ENCODE data around the gene ANO2.

DNA sequence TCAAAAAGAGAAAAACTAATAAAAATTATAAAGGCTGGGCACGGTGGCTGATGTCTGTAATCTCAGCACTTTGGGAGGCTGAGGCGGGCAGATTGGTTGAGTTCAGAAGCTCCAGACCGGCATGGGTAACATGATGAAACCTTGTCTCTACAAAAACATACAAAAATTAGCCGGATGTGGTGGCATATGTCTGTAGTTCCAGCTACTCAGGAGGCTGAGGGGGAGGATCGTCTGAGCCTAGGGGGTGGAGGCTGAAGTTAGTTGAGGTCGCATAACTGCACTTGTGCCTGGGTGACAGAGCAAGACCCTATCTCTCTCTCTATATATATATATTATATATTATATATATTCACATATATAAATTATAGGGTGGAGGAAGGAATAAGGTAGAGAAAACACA is 32.5 kb upstream of the ANO2 start:
- TF ChIP-seq, protein P1, sequence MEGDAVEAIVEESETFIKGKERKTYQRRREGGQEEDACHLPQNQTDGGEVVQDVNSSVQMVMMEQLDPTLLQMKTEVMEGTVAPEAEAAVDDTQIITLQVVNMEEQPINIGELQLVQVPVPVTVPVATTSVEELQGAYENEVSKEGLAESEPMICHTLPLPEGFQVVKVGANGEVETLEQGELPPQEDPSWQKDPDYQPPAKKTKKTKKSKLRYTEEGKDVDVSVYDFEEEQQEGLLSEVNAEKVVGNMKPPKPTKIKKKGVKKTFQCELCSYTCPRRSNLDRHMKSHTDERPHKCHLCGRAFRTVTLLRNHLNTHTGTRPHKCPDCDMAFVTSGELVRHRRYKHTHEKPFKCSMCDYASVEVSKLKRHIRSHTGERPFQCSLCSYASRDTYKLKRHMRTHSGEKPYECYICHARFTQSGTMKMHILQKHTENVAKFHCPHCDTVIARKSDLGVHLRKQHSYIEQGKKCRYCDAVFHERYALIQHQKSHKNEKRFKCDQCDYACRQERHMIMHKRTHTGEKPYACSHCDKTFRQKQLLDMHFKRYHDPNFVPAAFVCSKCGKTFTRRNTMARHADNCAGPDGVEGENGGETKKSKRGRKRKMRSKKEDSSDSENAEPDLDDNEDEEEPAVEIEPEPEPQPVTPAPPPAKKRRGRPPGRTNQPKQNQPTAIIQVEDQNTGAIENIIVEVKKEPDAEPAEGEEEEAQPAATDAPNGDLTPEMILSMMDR (IDR thresholded peaks at IDR 0.05; ENCODE audit: low read depth, low read length, poor library complexity, severe bottlenecking), result no peak
- no peak for TF ChIP-seq EZH2phosphoT487 (IDR thresholded peaks at IDR 0.05; ENCODE audit: borderline replicate concordance, low read length)

Data from DOHH2 (cell line).